HepG2 (cell line): ENCODE data around the gene ZDHHC19. TPM values are rescaled to one million over a fixed set of nuclear protein-coding genes. Genes with fewer than 3 reads are reported as not detected.
A peak's percentile ranks its signal among the peaks of the same experiment; 100 is the strongest.

Experiments used
- ADNP ChIP-seq: sonication (generic); formaldehyde crosslinking; IDR thresholded peaks from 2 replicates; pipeline ENCODE4 v1.4.0; 2020; ENCODE audit warnings: missing genetic modification reagents
- CBFB ChIP-seq: sonication (generic); formaldehyde crosslinking; IDR thresholded peaks from 2 replicates; pipeline ENCODE4 v1.4.0; 2020; ENCODE audit warnings: missing genetic modification reagents
- CCDC6 ChIP-seq: sonication (generic); formaldehyde crosslinking; IDR thresholded peaks from 2 replicates; pipeline ENCODE4 v1.8.1; 2022; ENCODE audit warnings: mild to moderate bottlenecking, missing genetic modification reagents, moderate library complexity
- DMTF1 ChIP-seq: sonication (generic); formaldehyde crosslinking; IDR thresholded peaks from 2 replicates; pipeline ENCODE4 v1.4.0; 2020; ENCODE audit warnings: mild to moderate bottlenecking, missing genetic modification reagents
- FUBP1 ChIP-seq: sonication (generic); formaldehyde crosslinking; IDR thresholded peaks from 2 replicates; pipeline ENCODE4 v1.5.1; 2020; ENCODE audit warnings: missing genetic modification reagents, mild to moderate bottlenecking, borderline replicate concordance
- HIC2 ChIP-seq: sonication (generic); formaldehyde crosslinking; IDR thresholded peaks from 2 replicates; pipeline ENCODE4 v1.9.0; 2022; ENCODE audit warnings: low read depth, missing genetic modification reagents
- KAT7 ChIP-seq: IDR thresholded peaks from 2 replicates; pipeline ENCODE4 v1.6.1; 2018; ENCODE audit warnings: borderline replicate concordance, missing compliant biosample characterization
- MAF1 ChIP-seq: sonication (generic); formaldehyde crosslinking; IDR thresholded peaks from 2 replicates; pipeline ENCODE4 v1.5.0; 2020; ENCODE audit warnings: missing genetic modification reagents, borderline replicate concordance
- POGK ChIP-seq: sonication (generic); formaldehyde crosslinking; conservative IDR thresholded peaks from 2 replicates; pipeline ENCODE4 v1.8.0; 2022; ENCODE audit warnings: mild to moderate bottlenecking, moderate library complexity, missing genetic modification reagents
- SP4 ChIP-seq: sonication (generic); formaldehyde crosslinking; IDR thresholded peaks from 2 replicates; pipeline ENCODE4 v1.8.1; 2023; ENCODE audit warnings: mild to moderate bottlenecking, missing genetic modification reagents
- SRSF1 ChIP-seq: fragments of 200-400 bp; formaldehyde crosslinking; optimal IDR thresholded peaks from 2 replicates; pipeline ENCODE3; 2017; ENCODE audit warnings: mild to moderate bottlenecking, low read depth, low read length, moderate library complexity
- STAT5B ChIP-seq: sonication (generic); formaldehyde crosslinking; IDR thresholded peaks from 2 replicates; pipeline ENCODE4 v1.4.0; 2020; ENCODE audit warnings: missing genetic modification reagents
- WIZ ChIP-seq: sonication (generic); formaldehyde crosslinking; IDR thresholded peaks from 2 replicates; pipeline ENCODE4 v1.5.1; 2020; ENCODE audit warnings: mild to moderate bottlenecking, missing genetic modification reagents
- ZNF143 ChIP-seq: sonication (generic); formaldehyde crosslinking; IDR thresholded peaks from 2 replicates; pipeline ENCODE4 v1.4.0; 2020; ENCODE audit warnings: missing genetic modification reagents
- ZNF329 ChIP-seq: sonication (generic); formaldehyde crosslinking; IDR thresholded peaks from 2 replicates; pipeline ENCODE4 v1.9.0; 2021; ENCODE audit warnings: low read depth, mild to moderate bottlenecking, missing genetic modification reagents
- ZNF773 ChIP-seq: sonication (generic); formaldehyde crosslinking; IDR thresholded peaks from 2 replicates; pipeline ENCODE4 v1.4.0; 2020; ENCODE audit warnings: missing genetic modification reagents, borderline replicate concordance
- ZSCAN22 ChIP-seq: sonication (generic); formaldehyde crosslinking; IDR thresholded peaks from 2 replicates; pipeline ENCODE4 v1.4.0; 2020; ENCODE audit warnings: mild to moderate bottlenecking, missing genetic modification reagents
- polyA plus RNA-seq, 8 experiments: library from polyadenylated mRNA; depleted of rRNA in 3 of 8; stranded (reverse) in 7 of 8; unstranded in 1 of 8; fragments of >200 nt; fragmentation: Illumina TruSeq in 4 of 8; extraction: Trizol in 4 of 8; gene quantifications; 2 replicates each; pipeline versions ENCODE4 v1.2.1 to v1.2.3, GENCODE V29; 2011 to 2016; ENCODE audit warnings: low read depth in 4 of 8, missing spikeins in 1 of 8, mixed read lengths in 1 of 8; ENCODE audit not compliant: insufficient read depth in 1 of 8
- total RNA-seq, 5 experiments: library from RNA; depleted of rRNA; stranded (reverse); fragments of >200 nt; fragmentation: Illumina TruSeq; extraction: Trizol; gene quantifications; 2 replicates each; pipeline ENCODE4 v1.2.3, GENCODE V29; 2016; ENCODE audit warnings: low read depth in 1 of 5
- TF ChIP-seq, protein P1 (sequence below): sonication (generic); formaldehyde crosslinking; IDR thresholded peaks from 2 replicates; pipeline ENCODE4 v1.9.0; 2021; ENCODE audit warnings: missing genetic modification reagents, borderline replicate concordance

Gene ZDHHC19
- total and polyA plus RNA-seq, 2 of the 13 experiments (the other 11 are each of a cell fraction or from before 2014, with no cell fraction given): 0.22 to 0.53 TPM

- TF ChIP-seq POGK (no peak; the same call in 1 of the 2 replicates), ZNF329 (CRISPR knock-in tag) (no peak), DMTF1 (no peak), KAT7 (CRISPR knock-in tag) (0 out of 2 replicates have a peak, but pooled peaks have one; percentile 41), MAF1 (CRISPR knock-in tag) (no peak), ADNP (no peak), ZSCAN22 (CRISPR knock-in tag) (no peak), STAT5B (CRISPR knock-in tag) (no peak), SRSF1 (peak; percentile 33), HIC2 (CRISPR knock-in tag) (no peak), ZNF773 (CRISPR knock-in tag) (no peak), FUBP1 (no peak), WIZ (CRISPR knock-in tag) (0 out of 2 replicates have a peak, but pooled peaks have one; percentile 24), CCDC6 (CRISPR knock-in tag) (0 out of 2 replicates have a peak, but pooled peaks have one; percentile 25), CBFB (0 out of 2 replicates have a peak, but pooled peaks have one; percentile 19), ZNF143 (CRISPR knock-in tag) (peak; percentile 41; the same call in 1 of the 2 replicates), SP4 (CRISPR knock-in tag) (no peak)
- TF ChIP-seq, protein P1, sequence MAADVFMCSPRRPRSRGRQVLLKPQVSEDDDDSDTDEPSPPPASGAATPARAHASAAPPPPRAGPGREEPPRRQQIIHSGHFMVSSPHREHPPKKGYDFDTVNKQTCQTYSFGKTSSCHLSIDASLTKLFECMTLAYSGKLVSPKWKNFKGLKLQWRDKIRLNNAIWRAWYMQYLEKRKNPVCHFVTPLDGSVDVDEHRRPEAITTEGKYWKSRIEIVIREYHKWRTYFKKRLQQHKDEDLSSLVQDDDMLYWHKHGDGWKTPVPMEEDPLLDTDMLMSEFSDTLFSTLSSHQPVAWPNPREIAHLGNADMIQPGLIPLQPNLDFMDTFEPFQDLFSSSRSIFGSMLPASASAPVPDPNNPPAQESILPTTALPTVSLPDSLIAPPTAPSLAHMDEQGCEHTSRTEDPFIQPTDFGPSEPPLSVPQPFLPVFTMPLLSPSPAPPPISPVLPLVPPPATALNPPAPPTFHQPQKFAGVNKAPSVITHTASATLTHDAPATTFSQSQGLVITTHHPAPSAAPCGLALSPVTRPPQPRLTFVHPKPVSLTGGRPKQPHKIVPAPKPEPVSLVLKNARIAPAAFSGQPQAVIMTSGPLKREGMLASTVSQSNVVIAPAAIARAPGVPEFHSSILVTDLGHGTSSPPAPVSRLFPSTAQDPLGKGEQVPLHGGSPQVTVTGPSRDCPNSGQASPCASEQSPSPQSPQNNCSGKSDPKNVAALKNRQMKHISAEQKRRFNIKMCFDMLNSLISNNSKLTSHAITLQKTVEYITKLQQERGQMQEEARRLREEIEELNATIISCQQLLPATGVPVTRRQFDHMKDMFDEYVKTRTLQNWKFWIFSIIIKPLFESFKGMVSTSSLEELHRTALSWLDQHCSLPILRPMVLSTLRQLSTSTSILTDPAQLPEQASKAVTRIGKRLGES (CRISPR knock-in tag): no peak
Observed at GRCh38 chr3:196163666-196164493, 47.3 kb downstream of the ZDHHC19 start (continued).
